ENCODE results near the gene PLCB3. TPM values are rescaled to one million over a fixed set of nuclear protein-coding genes. Genes with fewer than 3 reads are reported as not detected.
A peak's percentile ranks its signal among the peaks of the same experiment; 100 is the strongest.

Gene PLCB3
- total and polyA plus RNA-seq, 2 of the 13 experiments (the other 11 are each of a cell fraction or from before 2014, with no cell fraction given), result 7.5 to 13.8 TPM

DNA sequence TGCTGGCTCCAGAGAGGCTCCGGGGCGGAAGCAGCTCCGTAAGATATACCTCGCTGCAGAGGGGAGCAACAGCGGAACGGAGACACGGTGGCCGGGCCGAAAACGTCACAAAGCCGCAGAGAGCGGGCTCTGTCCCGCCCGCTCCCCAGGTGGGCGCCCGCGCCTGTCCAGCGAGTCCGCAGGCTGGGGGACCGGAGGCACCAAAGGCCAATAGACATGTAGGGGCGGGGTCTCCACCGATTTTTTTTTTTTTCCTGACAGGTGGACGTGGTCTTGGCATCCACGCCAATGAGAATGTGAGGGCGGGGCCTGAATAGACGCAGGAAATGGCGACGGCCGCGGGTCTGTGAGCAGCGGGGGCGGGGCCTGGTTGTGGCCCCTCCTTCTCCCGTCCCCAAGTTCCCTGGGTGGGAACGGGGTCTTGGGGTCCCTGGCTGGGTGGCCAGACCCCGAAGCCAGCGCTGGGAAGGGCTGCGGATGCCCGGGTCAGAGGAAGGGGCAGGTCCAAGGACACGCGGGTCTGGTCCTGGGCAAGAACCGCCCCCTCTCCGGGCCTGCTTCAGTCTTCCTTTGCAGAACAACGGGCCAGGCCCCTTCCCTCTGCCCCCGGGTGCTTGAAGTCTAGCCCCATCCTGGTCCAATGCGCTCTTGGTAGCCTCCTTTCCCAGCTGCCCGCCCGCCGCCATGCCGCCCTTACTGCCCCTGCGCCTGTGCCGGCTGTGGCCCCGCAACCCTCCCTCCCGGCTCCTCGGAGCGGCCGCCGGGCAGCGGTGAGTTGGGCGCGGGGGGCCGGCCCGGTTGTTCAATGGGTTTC lies 21.0 kb upstream of the PLCB3 start, which contains the start of gene DNAJC4 (continued):
- no peak for TF ChIP-seq ELF4 (CRISPR knock-in tag; IDR thresholded peaks at IDR 0.05; ENCODE audit: borderline replicate concordance)
- no peak for TF ChIP-seq ZMYM2 (CRISPR knock-in tag; IDR thresholded peaks at IDR 0.05)
- TF ChIP-seq ZNF780A (CRISPR knock-in tag; IDR thresholded peaks at IDR 0.05), result no peak
- TF ChIP-seq, protein P1, sequence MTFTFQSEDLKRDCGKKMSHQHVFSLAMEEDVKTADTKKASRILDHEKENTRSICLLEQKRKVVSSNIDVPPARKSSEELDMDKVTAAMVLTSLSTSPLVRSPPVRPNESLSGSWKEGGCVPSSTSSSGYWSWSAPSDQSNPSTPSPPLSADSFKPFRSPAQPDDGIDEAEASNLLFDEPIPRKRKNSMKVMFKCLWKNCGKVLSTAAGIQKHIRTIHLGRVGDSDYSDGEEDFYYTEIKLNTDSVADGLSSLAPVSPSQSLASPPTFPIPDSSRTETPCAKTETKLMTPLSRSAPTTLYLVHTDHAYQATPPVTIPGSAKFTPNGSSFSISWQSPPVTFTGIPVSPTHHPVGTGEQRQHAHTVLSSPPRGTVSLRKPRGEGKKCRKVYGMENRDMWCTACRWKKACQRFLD (CRISPR knock-in tag; IDR thresholded peaks at IDR 0.05; ENCODE audit: borderline replicate concordance), result no peak
- TF ChIP-seq, protein P2, sequence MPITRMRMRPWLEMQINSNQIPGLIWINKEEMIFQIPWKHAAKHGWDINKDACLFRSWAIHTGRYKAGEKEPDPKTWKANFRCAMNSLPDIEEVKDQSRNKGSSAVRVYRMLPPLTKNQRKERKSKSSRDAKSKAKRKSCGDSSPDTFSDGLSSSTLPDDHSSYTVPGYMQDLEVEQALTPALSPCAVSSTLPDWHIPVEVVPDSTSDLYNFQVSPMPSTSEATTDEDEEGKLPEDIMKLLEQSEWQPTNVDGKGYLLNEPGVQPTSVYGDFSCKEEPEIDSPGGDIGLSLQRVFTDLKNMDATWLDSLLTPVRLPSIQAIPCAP (CRISPR knock-in tag; IDR thresholded peaks at IDR 0.05; ENCODE audit: low read depth), result no peak
- peak; percentile 65 for TF ChIP-seq TAF1 (CRISPR knock-in tag; IDR thresholded peaks at IDR 0.05)
- TF ChIP-seq SAFB2 (CRISPR knock-in tag; IDR thresholded peaks at IDR 0.05; ENCODE audit: borderline replicate concordance, low read depth), result no peak; the same call in 1 of the 2 replicates
- TF ChIP-seq ZFAT (CRISPR knock-in tag; conservative IDR thresholded peaks at IDR 0.05), result no peak
- TF ChIP-seq, protein P3, sequence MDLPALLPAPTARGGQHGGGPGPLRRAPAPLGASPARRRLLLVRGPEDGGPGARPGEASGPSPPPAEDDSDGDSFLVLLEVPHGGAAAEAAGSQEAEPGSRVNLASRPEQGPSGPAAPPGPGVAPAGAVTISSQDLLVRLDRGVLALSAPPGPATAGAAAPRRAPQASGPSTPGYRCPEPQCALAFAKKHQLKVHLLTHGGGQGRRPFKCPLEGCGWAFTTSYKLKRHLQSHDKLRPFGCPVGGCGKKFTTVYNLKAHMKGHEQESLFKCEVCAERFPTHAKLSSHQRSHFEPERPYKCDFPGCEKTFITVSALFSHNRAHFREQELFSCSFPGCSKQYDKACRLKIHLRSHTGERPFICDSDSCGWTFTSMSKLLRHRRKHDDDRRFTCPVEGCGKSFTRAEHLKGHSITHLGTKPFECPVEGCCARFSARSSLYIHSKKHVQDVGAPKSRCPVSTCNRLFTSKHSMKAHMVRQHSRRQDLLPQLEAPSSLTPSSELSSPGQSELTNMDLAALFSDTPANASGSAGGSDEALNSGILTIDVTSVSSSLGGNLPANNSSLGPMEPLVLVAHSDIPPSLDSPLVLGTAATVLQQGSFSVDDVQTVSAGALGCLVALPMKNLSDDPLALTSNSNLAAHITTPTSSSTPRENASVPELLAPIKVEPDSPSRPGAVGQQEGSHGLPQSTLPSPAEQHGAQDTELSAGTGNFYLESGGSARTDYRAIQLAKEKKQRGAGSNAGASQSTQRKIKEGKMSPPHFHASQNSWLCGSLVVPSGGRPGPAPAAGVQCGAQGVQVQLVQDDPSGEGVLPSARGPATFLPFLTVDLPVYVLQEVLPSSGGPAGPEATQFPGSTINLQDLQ (CRISPR knock-in tag; IDR thresholded peaks at IDR 0.05), result no peak
- TF ChIP-seq ZEB1 (IDR thresholded peaks at IDR 0.05; ENCODE audit: insufficient replicate concordance, low read depth), result peak; percentile 52
- TF ChIP-seq, protein P4, sequence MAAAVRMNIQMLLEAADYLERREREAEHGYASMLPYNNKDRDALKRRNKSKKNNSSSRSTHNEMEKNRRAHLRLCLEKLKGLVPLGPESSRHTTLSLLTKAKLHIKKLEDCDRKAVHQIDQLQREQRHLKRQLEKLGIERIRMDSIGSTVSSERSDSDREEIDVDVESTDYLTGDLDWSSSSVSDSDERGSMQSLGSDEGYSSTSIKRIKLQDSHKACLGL (CRISPR knock-in tag; IDR thresholded peaks at IDR 0.05), result no peak; the same call in 1 of the 2 replicates
- TF ChIP-seq ZNF17 (CRISPR knock-in tag; IDR thresholded peaks at IDR 0.05), result no peak
- no peak for TF ChIP-seq TBX3 (IDR thresholded peaks at IDR 0.05; ENCODE audit: borderline replicate concordance)
- TF ChIP-seq, protein P5, sequence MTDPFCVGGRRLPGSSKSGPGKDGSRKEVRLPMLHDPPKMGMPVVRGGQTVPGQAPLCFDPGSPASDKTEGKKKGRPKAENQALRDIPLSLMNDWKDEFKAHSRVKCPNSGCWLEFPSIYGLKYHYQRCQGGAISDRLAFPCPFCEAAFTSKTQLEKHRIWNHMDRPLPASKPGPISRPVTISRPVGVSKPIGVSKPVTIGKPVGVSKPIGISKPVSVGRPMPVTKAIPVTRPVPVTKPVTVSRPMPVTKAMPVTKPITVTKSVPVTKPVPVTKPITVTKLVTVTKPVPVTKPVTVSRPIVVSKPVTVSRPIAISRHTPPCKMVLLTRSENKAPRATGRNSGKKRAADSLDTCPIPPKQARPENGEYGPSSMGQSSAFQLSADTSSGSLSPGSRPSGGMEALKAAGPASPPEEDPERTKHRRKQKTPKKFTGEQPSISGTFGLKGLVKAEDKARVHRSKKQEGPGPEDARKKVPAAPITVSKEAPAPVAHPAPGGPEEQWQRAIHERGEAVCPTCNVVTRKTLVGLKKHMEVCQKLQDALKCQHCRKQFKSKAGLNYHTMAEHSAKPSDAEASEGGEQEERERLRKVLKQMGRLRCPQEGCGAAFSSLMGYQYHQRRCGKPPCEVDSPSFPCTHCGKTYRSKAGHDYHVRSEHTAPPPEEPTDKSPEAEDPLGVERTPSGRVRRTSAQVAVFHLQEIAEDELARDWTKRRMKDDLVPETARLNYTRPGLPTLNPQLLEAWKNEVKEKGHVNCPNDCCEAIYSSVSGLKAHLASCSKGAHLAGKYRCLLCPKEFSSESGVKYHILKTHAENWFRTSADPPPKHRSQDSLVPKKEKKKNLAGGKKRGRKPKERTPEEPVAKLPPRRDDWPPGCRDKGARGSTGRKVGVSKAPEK (CRISPR knock-in tag; IDR thresholded peaks at IDR 0.05; ENCODE audit: borderline replicate concordance), result no peak
- no peak for TF ChIP-seq ZNF790 (CRISPR knock-in tag; IDR thresholded peaks at IDR 0.05; ENCODE audit: borderline replicate concordance)
- TF ChIP-seq PTBP1 (IDR thresholded peaks at IDR 0.05; ENCODE audit: low read depth, low read length, poor library complexity, severe bottlenecking), result peak; percentile 81
- no peak; the same call in 1 of the 2 replicates for TF ChIP-seq GFI1 (CRISPR knock-in tag; IDR thresholded peaks at IDR 0.05; ENCODE audit: borderline replicate concordance)
- TF ChIP-seq, protein P6, sequence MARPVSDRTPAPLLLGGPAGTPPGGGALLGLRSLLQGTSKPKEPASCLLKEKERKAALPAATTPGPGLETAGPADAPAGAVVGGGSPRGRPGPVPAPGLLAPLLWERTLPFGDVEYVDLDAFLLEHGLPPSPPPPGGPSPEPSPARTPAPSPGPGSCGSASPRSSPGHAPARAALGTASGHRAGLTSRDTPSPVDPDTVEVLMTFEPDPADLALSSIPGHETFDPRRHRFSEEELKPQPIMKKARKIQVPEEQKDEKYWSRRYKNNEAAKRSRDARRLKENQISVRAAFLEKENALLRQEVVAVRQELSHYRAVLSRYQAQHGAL (CRISPR knock-in tag; IDR thresholded peaks at IDR 0.05; ENCODE audit: not compliant biosample characterization), result no peak
- TF ChIP-seq ZNF619 (CRISPR knock-in tag; IDR thresholded peaks at IDR 0.05), result no peak
